KMS-11 (cell line): ENCODE measurements around the gene ANKS6.

Experiments
- H2AFZ ChIP-seq: fragments of 200-600 bp; sonication (generic); 2 replicates; pipeline ENCODE4 v1.6.1; 2016; ENCODE audit warnings: antibody characterized with exemption, mixed run types, low read depth
- H3K27ac ChIP-seq: fragments of 200-600 bp; sonication (generic); 2 replicates; pipeline ENCODE4 v1.6.1; 2016; ENCODE audit warnings: mild to moderate bottlenecking, mixed run types
- H3K27me3 ChIP-seq: fragments of 200-600 bp; sonication (generic); 2 replicates; pipeline ENCODE4 v1.6.1; 2017; ENCODE audit warnings: mild to moderate bottlenecking, low read depth, mixed run types, moderate library complexity; ENCODE audit not compliant: insufficient read depth
- H3K36me3 ChIP-seq: fragments of 200-600 bp; sonication (generic); 2 replicates; pipeline ENCODE4 v1.6.1; 2017; ENCODE audit warnings: mild to moderate bottlenecking, mixed run types; ENCODE audit not compliant: insufficient read depth
- H3K4me1 ChIP-seq: fragments of 200-600 bp; sonication (generic); 2 replicates; pipeline ENCODE4 v1.6.1; 2016; ENCODE audit warnings: mild to moderate bottlenecking, low read depth, mixed run types; ENCODE audit not compliant: poor library complexity, severe bottlenecking
- H3K4me2 ChIP-seq: fragments of 200-600 bp; sonication (generic); 2 replicates; pipeline ENCODE4 v1.7.0; 2016; ENCODE audit warnings: mild to moderate bottlenecking, mixed run types
- H3K4me3 ChIP-seq: fragments of 200-600 bp; sonication (generic); IDR thresholded peaks from 2 replicates; pipeline ENCODE4 v1.6.1; 2017; ENCODE audit warnings: low read depth, low read length, mixed read lengths; ENCODE audit not compliant: insufficient read depth
- H3K79me2 ChIP-seq: fragments of 200-600 bp; sonication (generic); 2 replicates; pipeline ENCODE4 v1.6.1; 2016; ENCODE audit warnings: low read depth, mixed run types; ENCODE audit not compliant: insufficient read depth
- H3K9ac ChIP-seq: fragments of 200-600 bp; sonication (generic); 2 replicates; pipeline ENCODE4 v1.6.1; 2016; ENCODE audit warnings: mild to moderate bottlenecking, mixed run types
- H4K20me1 ChIP-seq: fragments of 200-600 bp; sonication (generic); 2 replicates; pipeline ENCODE4 v1.6.1; 2016; ENCODE audit warnings: mild to moderate bottlenecking, mixed run types; ENCODE audit not compliant: insufficient read depth
- TF ChIP-seq, protein P1 (sequence below): fragments of 200-600 bp; sonication (generic); conservative IDR thresholded peaks from 2 replicates; pipeline ENCODE4 v1.6.1; 2017; ENCODE audit warnings: low read depth, mild to moderate bottlenecking, antibody characterized with exemption, low read length, moderate library complexity, mixed read lengths

ANKS6 gene

DNA sequence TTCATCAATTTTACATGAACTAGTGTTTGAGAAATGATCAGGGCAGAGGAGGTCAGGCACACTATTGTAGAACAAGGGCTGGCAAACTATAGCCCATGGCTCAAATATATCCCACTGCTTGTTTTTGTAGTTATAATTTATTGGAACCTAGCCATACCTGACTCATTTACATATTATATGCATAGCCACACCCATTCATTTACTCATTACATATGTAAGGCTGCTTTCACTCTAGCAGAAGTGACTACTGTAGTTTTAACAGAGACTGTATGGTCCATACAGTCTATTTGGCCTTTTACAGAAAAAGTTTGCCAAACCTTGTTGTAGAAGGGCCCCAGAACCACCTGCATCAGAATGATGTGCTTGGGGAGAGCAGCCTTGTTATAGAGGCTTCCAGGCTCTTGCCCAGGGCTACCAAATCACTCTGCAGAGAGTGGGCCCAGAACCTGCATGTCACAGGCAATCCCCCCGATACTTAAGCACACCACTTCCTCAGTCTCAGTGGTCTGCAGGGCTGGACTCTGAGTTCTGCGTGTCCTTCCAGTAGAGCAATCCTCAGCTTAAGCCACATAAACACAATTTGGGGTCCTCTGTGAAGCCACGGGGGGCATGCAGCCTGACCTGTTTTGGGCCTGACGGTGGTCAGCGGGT, 6.7 kb downstream of the ANKS6 start:
- H3K79me2 ChIP-seq: no peaks in the 10 kb centered on the region
- no peaks in the 10 kb centered on the region for H3K36me3 ChIP-seq
- no peak overlapping the region for H3K4me3 ChIP-seq
- peaks cover 27% of the 10 kb centered on the region for H3K4me1 ChIP-seq
- H3K27ac ChIP-seq: no peak overlapping the region
- no peaks in the 10 kb centered on the region for H3K27me3 ChIP-seq
- H4K20me1 ChIP-seq: peaks cover 8% of the 10 kb centered on the region; the same call in 1 of the 2 replicates
- no peak overlapping the region for H3K4me2 ChIP-seq
- no peak overlapping the region for H2AFZ ChIP-seq
- H3K9ac ChIP-seq: no peak overlapping the region
- TF ChIP-seq, protein P1, sequence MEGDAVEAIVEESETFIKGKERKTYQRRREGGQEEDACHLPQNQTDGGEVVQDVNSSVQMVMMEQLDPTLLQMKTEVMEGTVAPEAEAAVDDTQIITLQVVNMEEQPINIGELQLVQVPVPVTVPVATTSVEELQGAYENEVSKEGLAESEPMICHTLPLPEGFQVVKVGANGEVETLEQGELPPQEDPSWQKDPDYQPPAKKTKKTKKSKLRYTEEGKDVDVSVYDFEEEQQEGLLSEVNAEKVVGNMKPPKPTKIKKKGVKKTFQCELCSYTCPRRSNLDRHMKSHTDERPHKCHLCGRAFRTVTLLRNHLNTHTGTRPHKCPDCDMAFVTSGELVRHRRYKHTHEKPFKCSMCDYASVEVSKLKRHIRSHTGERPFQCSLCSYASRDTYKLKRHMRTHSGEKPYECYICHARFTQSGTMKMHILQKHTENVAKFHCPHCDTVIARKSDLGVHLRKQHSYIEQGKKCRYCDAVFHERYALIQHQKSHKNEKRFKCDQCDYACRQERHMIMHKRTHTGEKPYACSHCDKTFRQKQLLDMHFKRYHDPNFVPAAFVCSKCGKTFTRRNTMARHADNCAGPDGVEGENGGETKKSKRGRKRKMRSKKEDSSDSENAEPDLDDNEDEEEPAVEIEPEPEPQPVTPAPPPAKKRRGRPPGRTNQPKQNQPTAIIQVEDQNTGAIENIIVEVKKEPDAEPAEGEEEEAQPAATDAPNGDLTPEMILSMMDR: no peak

DNA sequence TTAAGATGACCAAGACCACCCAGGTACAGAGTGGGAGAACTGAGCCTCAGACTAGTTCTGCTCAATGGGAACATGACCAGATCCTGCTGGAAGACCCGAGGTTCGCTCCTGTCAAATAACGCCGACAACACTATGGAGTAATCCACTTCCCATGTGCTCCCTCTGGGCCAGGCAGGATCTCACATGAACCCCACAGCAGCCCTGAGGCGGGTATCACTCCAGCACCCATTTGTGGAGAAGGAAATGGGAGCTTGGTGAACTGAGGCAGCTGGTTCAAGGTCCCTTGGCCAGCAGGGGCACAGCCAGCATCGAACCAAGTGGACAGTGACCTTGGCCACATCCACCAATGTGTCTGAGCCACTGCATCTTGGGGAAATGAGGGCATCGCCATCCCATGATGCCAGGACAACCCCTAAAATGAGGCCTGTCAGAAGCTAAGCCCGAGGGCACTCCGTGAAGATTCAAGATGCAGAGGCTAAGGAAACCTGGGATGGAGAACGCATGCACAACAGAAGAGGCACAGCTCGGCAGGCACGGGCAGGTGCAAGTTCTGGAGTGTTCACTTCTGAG, 8.5 kb downstream of the ANKS6 start:
- Histone ChIP-seq H2AFZ (no peak overlapping the region), H3K9ac (no peak overlapping the region), H3K36me3 (no peaks in the 10 kb centered on the region), H3K4me1 (peaks cover 21% of the 10 kb centered on the region), H3K4me3 (no peak overlapping the region), H3K27me3 (no peaks in the 10 kb centered on the region), H4K20me1 (peaks cover 8% of the 10 kb centered on the region; the same call in 1 of the 2 replicates), H3K79me2 (no peaks in the 10 kb centered on the region), H3K4me2 (no peak overlapping the region), H3K27ac (no peak overlapping the region)
- TF ChIP-seq, protein P1: no peak

DNA sequence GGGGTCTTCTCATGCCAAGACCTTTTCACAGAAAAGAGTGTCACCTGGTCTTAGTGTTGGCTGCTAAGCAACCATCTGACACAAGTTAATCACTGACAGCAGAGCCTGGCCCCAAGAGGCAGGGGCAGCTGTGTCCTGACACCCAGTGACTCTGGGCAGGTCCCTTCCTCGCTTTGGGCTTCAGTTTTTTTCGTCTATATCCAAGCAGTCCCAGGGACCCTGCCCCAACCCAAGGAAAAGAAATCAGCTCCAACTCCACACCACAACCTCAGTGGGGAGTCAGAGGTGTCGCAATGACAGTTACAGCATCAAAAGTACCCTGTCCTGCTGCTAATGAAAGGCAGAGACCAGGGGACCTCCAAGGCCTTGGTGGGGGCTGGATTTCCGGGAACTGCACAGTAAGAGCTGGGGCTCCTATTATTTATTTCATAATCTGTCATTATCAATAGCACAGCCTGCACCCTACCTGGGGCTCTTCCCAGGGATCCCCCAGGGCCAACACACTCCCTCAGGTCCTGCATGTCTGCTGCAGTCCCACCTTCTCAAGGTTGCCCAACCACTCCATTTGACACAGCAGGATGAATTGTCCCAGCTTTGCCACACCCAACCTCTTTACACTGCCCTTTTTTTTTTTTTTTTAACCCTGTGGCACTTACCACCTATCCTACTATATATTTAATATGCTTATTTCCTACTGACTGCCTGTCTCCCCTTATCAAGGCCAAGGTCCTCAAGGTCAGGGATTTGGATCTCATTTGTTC, 9.4 kb downstream of the ANKS6 start:
- Histone ChIP-seq H3K4me3 (no peak overlapping the region), H3K36me3 (no peaks in the 10 kb centered on the region), H3K79me2 (no peaks in the 10 kb centered on the region), H3K27me3 (no peaks in the 10 kb centered on the region), H3K4me1 (peaks cover 15% of the 10 kb centered on the region), H3K4me2 (no peak overlapping the region), H2AFZ (no peak overlapping the region), H3K27ac (no peak overlapping the region), H4K20me1 (peaks cover 8% of the 10 kb centered on the region; the same call in 1 of the 2 replicates), H3K9ac (no peak overlapping the region)
- TF ChIP-seq, protein P1: no peak

DNA sequence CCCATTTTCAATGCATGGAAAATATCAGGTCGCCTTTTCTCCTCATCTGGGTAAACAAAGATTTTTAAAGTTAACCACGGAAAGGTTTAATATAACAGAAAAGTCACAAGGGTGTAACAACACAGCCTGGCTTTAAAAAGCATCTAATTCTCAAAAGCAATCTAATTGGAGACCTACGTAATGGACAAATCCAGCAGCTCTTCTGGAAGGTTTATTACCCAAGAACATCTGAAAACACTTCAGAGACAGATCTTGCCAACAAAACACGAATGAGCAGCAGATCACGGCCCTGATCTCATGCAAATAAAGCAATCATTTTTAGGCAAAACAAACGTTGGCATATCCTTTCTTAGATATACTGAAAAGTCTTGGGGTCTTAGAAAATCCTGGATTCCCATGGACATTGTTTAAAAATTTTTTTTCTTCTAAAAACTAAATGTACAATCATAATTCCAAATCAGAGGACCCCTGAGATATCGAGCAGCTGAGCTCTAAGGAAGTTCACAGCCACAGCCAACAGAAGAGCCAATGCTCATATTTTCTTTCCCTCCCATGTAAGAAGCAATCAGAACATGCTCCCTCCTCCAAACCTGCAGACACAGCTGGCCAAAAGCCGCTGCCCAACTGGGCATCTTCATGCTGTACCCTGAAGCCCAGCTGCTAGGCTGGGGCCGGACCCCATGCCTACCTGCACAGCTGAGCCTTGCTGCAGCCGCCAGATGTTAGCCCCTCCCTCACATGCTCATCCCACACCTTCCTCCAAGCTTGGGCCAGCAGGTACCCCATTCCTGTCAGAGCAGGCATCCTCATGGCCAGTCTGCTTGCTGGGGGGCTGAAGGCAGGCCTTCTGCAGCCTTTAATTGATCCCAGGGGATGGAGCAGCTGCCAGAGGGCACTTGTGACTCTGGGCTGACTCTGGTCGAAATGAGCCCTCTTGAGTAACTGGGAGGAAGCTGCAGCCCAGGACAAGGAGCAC, 11.2 kb downstream of the ANKS6 start:
- TF ChIP-seq, protein P1: no peak
- no peaks in the 10 kb centered on the region for H3K36me3 ChIP-seq

More for the DNA sequence above, 11.2 kb downstream of the ANKS6 start:
- Histone ChIP-seq H3K4me1 (no peaks in the 10 kb centered on the region), H3K27me3 (no peaks in the 10 kb centered on the region), H3K27ac (no peak overlapping the region), H3K79me2 (no peaks in the 10 kb centered on the region), H3K9ac (no peak overlapping the region), H4K20me1 (no peaks in the 10 kb centered on the region), H3K4me2 (no peak overlapping the region), H2AFZ (no peak overlapping the region), H3K4me3 (no peak overlapping the region)
